IPS-NIHi11 (cell line): ENCODE measurements around the gene RGSL1.

Experiments
- DNase-seq: peaks from one replicate; pipeline ENCODE4 v3.0.0; 2012; ENCODE audit warnings: mixed read lengths, low spot score

The RGSL1 gene

GRCh38 chr1:182450087-182450486, at the start of gene RGSL1:
Gene RGSL1, plus strand, starts transcription at chr1:182450146. Its CDS starts 20 bp downstream, at chr1:182450166.
- no peak for DNase-seq

GRCh38 chr1:182400567-182400966, 49.4 kb upstream of the RGSL1 start, which contains the start of gene TEDDM1:
Gene TEDDM1, minus strand, starts transcription at chr1:182400667. Its CDS starts 182 bp downstream, at chr1:182400485.
- no peak for DNase-seq

GRCh38 chr1:182404781-182405180, 45.2 kb upstream of the RGSL1 start:
- DNase-seq: no peak

GRCh38 chr1:182405578-182405977, 44.4 kb upstream of the RGSL1 start:
- DNase-seq: no peak

GRCh38 chr1:182406012-182406411, 43.9 kb upstream of the RGSL1 start:
- no peak for DNase-seq

DNA sequence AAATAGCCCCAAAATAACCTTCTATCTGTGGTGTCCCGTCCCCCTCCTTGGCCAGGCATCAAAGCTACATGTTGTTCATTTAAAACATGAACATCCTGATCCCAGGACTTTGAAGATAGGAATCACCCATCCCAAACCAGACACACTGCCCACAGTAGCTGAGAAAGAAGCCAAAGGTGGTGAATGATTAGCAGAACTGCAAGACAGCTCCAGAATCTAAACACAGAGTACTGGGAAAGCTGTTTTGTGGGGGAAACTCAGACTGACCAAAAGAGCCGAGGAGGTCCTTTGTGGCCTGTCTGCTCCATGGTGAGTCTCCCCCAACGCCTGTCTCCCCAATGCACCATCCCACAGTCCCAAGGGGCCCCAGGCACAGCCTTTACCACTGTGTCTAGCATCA, 42.2 kb upstream of the RGSL1 start:
- no peak for DNase-seq

GRCh38 chr1:182408435-182409075, 41.4 kb upstream of the RGSL1 start:
- no peak for DNase-seq

DNA sequence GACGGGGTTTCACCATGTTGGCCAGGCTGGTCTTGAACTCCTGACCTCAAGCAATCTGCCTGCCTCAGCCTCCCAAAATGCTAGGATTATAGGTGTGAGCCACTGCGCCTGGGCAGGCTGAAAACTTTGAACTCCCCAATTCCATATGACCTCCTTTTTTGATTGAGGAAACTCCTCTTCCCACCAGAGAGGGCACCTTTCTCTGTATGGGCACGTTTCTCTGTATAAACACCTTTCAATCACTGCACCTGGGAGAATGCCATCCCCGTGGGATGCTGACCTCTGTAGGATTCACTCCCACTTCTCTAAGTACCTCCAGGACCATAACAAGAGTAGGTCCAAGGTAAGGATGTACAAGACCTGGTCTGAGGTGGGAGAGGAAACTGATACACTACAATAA, 39.8 kb upstream of the RGSL1 start:
- no peak for DNase-seq

GRCh38 chr1:182410620-182411273, 39.2 kb upstream of the RGSL1 start:
- no peak for DNase-seq

DNA sequence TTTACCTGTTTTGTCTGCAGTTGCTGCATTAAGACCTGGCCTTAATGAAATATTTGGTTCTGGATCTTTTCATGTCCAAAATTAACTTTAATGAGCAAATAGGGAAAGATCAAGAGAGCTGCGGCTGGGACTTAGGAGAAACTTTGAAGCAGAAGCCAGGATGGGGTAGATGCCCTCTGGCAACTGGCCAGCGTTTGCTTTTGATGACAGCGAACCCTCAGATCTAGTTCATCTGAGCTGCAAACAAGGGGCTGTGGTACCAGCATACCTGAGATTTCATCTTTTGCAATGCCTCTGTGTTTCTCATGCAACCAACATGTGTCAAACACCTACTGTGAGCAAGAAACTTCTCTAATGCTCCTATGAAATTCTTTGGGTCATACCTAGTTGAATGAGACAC, 36.5 kb upstream of the RGSL1 start:
- DNase-seq: no peak

DNA sequence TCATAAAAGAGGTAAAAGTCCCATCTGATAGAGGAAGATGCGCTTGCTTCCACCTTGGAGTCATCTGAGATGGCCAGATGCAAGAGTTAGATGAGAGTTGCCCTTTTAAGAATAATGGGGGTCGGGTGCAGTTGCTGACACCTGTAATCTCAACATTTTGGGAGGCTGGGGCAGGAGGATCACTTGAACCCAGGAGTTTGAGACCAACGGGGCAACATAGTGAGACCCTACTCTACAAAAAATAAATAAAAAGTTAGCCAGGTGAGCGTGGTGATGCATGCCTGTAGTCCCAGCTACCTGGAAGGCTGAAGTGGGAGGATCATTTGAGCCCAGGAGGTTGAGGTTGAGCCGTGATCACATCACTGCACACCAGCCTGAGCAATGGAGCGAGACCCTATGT, 36.0 kb upstream of the RGSL1 start:
- no peak for DNase-seq

- DNase-seq: no peak
These were observed 34.2 kb upstream of the RGSL1 start for GRCh38 chr1:182415789-182416188.

DNA sequence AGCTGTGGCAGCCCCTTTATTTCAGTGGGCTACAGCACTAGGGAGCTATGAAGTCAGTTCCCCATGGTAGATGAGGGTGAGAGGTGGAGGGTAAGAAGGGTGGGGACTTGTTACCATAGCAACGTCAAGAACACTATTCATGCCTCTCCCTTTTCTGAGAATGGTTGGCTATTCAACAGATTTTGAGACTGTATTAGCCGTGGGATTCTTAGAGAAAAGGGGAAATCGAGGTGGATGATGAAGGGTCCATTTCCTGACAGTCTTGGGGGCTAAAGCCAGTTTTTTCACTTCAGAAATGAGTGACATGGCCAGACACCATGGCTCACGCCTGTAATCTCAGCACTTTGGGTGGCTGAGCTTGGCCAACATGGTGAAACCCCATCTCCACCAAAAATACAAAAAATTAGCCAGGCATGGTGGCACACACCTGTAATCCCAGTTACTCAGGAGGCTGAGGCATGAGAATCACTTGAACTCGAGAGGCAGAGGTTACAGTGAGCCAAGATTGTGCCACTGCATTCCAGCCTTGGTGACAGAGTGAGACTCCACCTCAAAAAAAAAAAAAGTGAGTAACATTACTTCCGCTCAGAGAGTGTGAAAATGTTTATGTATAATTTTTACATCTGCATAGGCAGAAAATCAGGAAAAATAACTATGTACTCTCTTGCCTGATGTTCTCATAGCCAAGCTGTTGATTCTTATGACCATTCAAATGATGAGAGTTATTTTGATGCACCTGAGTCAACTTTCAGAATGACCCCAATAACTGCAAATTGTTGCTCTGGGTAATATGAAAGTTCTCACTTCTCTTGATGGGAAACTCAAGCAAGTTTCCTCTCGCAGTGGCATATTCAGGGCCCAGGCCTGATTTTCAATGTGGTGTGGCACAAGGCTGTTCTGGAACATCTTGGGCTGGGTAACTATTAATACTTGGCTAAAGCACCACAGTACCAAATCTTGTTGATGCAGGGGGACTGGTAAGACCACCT, 23.2 kb upstream of the RGSL1 start:
- no peak for DNase-seq

- no peak for DNase-seq
These were observed 21.9 kb upstream of the RGSL1 start for GRCh38 chr1:182428043-182428442.

- DNase-seq: no peak
These were observed 19.5 kb upstream of the RGSL1 start for GRCh38 chr1:182430263-182431068.

DNA sequence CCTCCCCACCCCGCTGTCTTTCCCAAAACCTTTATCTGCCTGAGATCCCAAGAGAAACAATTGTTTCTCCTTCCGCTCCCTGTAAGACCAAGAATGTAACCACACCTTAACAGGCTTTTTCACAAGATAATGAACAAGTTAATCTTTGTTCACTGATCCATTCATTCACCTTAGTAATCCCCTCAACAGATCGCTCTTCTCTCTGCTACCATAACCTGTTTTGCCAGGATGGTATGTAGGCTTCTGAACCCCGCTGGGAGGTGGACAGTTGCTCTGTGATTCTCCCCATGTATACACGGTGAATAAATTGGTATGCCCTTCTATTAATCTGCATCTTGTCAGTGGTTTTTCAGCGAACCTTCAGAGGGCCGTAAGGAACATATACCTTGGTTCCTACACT, 18.7 kb upstream of the RGSL1 start:
- DNase-seq: no peak

- no peak for DNase-seq
These were observed 16.4 kb upstream of the RGSL1 start for GRCh38 chr1:182433580-182433979.

DNA sequence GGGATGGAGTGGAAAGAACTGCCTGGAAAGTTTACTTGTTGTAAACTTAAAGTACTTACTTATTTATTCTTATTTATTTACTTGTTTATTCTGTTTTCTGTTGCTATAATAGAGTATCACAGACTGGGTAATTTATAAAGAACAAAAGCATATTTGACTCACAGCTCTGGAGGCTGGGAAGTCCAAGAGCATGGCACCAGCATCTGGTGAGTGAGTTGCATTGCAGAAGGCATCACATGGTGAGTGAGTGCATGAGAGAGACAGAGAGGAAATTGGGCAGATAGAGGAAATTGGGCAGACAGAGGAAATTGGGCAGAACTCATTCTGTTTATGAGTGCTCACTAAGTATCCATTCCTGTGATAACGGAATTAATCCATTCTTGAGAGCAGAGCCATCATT, 11.6 kb upstream of the RGSL1 start:
- DNase-seq: no peak

GRCh38 chr1:182441719-182442118, 8.2 kb upstream of the RGSL1 start:
- no peak for DNase-seq

DNA sequence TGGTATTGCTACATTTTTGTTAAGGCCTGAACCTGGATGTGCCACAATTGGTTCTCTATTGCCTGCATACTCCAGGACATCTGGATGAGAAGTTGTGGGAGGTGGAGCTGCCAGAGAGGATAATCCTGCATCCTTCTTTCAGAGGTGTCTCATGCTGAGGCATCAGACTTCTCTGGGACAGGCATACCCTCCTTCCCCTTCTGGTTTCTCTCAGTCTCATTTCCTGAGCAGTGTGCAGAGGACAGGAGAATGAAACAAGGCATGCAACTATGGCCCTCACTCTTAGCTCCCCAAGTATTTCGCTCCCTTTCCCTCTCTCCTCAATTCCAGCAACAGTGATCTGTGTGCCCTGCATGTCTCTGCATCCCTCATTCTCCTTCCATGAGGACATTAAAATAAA, 7.6 kb upstream of the RGSL1 start:
- DNase-seq: no peak

GRCh38 chr1:182444497-182444896, 5.4 kb upstream of the RGSL1 start:
- DNase-seq: peak; percentile 32
